OCI-LY3 (cell line): ENCODE measurements around the gene ITPRIPL1.

ENCODE experiments used
- EZH2phosphoT487 ChIP-seq: fragments of 200-600 bp; shearing (Covaris generic); IDR thresholded peaks from 2 replicates; pipeline ENCODE4 v1.6.1; 2018; ENCODE audit warnings: antibody characterized with exemption, mixed run types, low read depth
- TF ChIP-seq, protein P1 (sequence below): fragments of 200-600, 300-600 bp; sonication (generic); IDR thresholded peaks from 2 replicates; pipeline ENCODE4 v1.5.1; 2014; ENCODE audit warnings: antibody characterized with exemption, low read length, low read depth

DNA sequence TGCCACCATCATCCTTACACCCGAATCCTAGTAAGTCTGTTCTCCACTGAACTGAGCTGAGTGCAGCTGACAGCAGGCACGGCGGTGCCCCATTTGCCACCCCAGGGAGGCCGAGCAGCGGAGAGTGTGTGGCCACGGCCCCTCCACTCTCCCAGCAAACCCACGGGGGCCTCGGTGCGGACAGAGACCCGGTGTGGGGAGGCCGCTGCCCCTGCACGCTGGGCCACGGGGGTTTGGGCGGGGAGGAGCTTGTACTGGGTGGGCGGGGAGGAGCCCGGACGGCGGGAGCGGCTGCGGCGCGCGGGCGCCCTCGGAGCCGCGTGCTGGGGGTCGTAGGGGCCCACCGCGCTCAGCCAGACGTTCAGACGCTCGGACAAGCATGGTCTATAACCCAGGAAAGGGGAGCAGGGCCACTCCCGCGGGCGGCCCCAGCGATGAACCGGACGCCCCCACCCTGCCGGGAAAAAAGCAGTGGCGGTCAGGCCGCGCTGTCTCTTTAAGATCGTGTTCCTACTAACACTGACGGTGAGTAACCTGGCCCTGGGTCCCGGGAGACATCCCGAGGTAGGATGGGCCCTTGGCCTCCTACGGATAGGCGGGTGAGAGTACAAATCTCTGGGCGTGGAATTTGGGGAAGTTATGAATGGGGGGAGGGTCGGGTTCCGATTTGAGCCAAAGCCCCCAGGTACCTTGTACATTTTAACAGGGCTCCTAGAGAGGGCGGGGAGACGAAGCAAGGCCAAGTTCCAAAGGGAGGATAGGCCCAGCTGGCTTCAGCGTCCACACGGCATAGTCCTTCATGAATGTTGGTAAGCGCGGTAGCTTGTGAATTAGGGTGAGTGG, at the start of gene ITPRIPL1:
- TF ChIP-seq, protein P1, sequence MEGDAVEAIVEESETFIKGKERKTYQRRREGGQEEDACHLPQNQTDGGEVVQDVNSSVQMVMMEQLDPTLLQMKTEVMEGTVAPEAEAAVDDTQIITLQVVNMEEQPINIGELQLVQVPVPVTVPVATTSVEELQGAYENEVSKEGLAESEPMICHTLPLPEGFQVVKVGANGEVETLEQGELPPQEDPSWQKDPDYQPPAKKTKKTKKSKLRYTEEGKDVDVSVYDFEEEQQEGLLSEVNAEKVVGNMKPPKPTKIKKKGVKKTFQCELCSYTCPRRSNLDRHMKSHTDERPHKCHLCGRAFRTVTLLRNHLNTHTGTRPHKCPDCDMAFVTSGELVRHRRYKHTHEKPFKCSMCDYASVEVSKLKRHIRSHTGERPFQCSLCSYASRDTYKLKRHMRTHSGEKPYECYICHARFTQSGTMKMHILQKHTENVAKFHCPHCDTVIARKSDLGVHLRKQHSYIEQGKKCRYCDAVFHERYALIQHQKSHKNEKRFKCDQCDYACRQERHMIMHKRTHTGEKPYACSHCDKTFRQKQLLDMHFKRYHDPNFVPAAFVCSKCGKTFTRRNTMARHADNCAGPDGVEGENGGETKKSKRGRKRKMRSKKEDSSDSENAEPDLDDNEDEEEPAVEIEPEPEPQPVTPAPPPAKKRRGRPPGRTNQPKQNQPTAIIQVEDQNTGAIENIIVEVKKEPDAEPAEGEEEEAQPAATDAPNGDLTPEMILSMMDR, result no peak
- no peak for TF ChIP-seq EZH2phosphoT487
